ENCODE results near the gene CNTNAP5.

CNTNAP5 gene

GRCh38 chr2:124835331-124835730 lies 810.2 kb downstream of the CNTNAP5 start:
- DNase-seq, result no peak

- DNase-seq, result no peak
These were observed 811.3 kb downstream of the CNTNAP5 start for GRCh38 chr2:124836416-124836815.

DNA sequence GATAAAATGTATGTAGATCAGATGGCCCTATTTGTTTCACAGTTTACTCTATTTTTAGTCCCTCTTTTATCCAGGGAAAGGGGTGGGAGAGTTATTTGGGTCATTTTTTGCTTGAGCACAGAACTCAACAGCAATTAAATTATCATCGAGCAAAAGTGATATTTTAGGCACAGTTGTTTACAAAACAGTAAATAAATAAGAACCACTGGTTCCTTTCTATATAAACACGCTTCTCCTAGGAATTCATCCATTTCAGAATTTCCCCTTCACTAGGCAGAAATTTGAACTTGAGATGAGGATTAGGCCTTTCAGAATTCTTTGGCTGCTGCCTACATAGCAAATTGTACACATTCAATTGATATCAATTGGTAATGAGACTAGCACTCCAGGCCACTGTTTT lies 812.4 kb downstream of the CNTNAP5 start:
- DNase-seq, result no peak

DNA sequence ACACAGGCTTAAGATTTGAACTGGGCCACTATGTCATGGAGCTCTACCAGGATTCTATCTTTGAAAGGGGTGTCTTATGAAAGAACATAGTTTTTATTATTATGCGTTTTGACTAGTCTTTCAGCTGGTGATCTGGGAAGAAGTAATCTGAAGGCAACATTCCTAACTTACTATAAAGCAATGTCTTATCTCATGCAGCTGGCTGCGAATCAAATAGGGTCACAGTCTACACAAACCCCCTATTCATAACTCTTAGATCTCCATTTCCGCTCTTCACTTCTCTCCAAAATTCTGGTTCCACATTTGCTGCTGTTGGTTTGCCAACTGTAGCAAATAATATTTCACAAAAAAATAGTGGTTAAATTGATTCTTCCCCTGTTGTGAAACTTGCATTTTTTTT lies 813.3 kb downstream of the CNTNAP5 start:
- no peak for DNase-seq

DNA sequence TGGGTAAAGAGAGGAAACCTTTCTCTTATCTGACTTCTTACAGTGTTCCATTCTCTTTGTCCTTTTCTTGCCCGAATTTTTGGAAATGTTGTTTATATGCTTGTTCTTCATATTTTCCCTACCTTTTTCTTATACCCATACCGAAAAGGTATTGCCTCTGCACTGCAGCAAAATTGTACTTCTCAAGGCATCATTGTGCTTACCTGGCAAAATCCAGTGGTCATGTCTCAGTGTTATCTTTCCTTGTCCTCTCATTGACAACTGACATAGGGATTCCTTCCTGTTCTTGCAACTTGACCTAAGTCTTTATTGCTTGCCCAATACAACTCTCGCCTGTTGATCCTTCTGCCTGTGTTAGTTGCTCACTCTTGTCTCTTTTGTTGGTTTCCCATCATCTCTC lies 842.2 kb downstream of the CNTNAP5 start:
- DNase-seq, result no peak

DNA sequence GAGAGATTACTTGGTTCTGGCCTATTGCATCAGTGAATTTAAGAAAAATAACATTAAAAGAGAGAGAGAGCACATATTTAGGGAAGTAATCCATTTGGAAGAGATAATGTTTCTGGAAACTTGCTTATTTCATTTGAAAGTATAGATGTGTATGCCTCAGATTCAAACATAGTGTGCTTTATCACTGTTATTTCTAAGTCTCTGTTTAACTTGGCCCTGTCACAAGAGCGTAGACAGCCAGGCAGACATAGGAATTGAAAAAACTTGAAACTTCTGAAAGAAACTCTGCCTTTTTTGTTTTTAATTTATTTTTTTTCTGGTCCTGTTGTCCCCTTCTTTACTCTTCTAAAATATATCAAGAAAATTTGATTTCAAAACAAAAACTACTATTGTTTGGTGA lies 849.1 kb downstream of the CNTNAP5 start:
- no peak for DNase-seq

DNA sequence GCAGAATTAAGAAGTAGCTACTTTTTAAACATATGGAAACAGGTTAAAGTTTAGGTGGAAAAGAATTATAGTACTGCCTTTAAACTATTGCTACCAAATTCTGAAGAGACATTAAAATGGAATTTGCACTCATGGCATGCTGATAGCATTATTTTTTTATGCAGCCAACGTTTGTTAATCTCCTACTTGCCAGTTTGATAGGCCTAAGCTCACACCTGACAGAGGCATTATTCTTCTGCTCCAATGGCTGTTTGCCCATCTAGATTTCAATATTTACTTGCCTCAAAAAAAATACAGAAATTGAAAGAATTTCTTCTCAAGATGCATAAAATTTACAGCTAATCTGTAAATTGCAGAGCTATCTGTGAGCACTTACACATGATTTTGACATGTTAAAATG lies 849.6 kb downstream of the CNTNAP5 start:
- no peak for DNase-seq

DNA sequence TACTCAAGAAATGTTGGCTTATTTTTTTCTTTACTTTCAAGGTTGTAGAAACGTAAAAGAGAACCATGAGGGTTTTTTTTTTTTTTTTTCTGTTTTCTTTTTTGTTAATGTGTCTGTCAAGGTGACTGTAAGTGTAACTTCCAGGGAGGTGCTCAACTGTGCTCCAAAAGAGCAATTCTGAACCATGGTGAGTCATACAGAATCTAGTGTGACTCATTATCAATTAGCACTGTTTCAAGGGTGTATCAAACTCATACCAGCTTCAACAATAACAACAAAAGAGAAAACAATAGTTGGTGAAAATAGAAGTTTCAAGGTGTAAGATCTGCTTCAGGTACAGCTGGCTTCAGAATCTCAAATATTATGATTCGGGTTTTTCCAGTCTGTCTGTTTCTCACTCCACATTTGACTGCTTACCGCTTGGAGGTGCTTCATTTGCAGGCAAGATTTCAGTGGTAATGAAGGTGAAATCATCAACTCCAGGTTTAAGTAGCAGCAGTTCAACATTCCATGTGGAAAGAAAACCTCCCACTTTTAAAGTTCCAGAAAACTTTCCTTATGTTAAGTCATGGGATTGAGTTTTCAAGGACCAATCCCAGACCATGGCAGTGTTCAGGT lies 850.6 kb downstream of the CNTNAP5 start:
- DNase-seq, result no peak

GRCh38 chr2:124877141-124877577 lies 852.1 kb downstream of the CNTNAP5 start:
- DNase-seq, result no peak

GRCh38 chr2:124879640-124880039 lies 854.6 kb downstream of the CNTNAP5 start:
- DNase-seq, result no peak

DNA sequence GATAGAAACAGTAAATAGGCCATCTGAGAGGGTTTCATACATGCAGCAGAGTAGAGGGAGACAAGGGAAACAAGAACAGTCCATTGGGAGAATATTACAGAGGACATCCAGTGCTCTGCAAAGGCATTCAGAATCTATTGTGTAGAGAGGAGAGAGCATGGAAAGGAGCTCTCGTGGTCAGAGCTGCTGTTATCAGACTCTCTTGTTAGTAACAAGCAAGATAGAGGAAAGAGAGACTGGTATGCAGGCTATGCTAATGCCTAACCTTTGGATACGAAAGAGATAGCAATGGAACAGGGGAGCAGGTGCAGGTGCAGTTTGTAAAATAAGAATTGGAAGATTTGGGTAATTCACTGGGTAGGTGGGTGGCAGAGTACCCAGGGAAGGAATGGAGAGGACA lies 855.9 kb downstream of the CNTNAP5 start:
- no peak for DNase-seq

- DNase-seq, result no peak
These were observed 857.3 kb downstream of the CNTNAP5 start for GRCh38 chr2:124882423-124882822.

DNA sequence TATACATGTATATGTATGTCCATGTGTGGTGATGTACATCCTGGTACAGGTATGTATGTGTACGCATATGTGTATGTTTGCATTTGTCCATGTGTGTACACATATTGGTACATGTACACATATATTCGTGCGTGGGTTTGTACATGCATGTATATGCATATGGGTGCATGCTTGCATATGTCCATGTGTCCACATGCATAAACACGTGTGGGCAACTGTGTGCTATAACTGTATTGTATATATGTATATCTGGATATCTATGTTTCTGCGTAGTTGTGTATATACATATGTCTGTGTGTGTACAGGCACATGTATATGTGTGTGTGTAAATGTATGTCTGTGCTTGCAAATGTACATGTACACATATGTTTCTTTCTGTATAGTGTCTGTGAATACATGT lies 858.5 kb downstream of the CNTNAP5 start:
- no peak for DNase-seq

- no peak for DNase-seq
These were observed 859.2 kb downstream of the CNTNAP5 start for GRCh38 chr2:124884315-124884714.

DNA sequence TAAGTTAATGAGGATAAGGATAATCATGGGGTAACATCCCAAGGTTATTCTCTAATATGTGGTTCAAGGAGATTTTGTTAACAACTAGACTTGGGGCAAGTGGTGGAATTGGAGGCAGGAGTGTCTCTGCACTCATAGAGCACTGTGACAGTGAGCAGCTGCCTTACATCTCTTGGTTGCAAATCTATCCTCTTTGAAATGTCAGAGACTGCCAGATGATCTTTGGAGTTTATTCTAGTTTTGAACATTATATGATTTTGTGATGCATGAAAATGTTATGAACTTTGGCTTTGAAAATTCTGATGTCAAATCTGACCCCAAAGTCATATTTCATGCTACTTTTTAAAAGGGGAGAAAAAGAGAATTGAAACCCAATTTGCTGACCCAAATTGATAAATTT lies 861.1 kb downstream of the CNTNAP5 start:
- no peak for DNase-seq

- DNase-seq, result no peak
These were observed 862.4 kb downstream of the CNTNAP5 start for GRCh38 chr2:124887466-124887865.

- no peak for DNase-seq
These were observed 863.3 kb downstream of the CNTNAP5 start for GRCh38 chr2:124888431-124888830.

GRCh38 chr2:124894199-124894598 lies 869.1 kb downstream of the CNTNAP5 start:
- DNase-seq, result no peak

DNA sequence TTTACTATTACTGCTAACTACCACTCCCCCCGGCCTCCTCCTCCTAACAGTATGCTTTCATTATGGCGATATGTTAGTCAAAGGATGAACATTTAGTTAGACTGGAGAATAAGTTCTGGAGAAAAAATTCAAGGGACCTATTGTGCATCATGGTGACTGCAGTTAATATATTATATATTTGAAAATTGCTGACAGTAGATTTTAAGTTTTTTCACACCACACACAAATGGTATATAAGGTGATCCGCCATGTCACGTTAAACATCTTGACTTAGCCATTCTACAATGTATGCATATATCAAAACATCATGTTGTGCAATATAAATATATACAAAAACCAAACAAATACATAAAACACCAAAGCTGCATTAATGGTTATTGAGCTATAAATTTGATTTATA lies 873.7 kb downstream of the CNTNAP5 start:
- DNase-seq, result no peak

DNA sequence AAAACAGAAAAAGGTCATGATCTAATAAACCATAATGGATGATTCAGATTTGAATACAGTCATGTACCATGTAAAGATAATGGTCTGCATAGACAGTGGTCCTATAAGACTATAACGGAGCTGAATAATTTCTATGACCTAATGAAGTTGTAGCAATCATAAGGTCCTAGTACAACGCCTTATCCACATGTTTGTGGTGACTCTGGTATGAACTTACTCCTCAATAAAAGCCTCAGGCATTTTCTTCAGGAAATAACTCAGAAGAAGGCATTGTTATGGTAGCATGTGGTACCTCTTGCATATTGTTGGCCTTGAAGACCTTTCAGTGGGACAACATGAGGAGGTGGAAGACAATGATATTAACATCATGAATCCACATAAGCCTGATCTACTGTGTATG lies 883.3 kb downstream of the CNTNAP5 start:
- DNase-seq, result no peak

- DNase-seq, result no peak
These were observed 886.5 kb downstream of the CNTNAP5 start for GRCh38 chr2:124911560-124911959.

GRCh38 chr2:124913868-124914267 lies 888.8 kb downstream of the CNTNAP5 start:
- DNase-seq, result no peak

GRCh38 chr2:124915567-124915966 lies 890.5 kb downstream of the CNTNAP5 start:
- no peak for DNase-seq

DNA sequence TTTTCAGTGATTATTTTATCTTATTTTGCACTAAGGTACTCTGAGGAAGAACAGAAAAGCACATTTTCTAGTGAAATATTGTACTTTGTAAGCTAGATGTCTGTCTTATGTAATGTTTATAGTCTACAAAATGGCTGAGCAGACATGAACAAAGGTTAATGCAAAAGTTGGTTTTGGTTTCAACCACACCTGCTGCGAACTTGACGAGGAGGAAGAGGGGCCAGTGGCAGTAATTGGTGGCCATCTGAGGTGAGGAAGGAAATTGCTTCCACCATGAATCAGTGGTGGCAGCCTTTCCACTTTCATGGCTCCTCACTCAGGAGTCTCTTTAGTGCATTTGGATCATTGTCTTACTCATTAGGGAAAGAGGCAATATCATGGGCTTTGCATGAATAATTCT lies 894.2 kb downstream of the CNTNAP5 start:
- no peak for DNase-seq

GRCh38 chr2:124920448-124920847 lies 895.4 kb downstream of the CNTNAP5 start:
- DNase-seq, result no peak

GRCh38 chr2:124921191-124921590 lies 896.1 kb downstream of the CNTNAP5 start:
- DNase-seq, result no peak

Measured in left hindlimb (tissue), 1 donor.